Astrocyte of the spinal cord (primary cell): Measurements from ENCODE around the gene IGFL3.
A peak's percentile ranks its signal among the peaks of the same experiment; 100 is the strongest.
"Not testable (repeated sequence)": the region's sequence is repeated elsewhere in the genome, so short reads cannot be mapped to it uniquely, and the experiment has no call there.

Experiments
- DNase-seq: peaks from one replicate; pipeline ENCODE4 v3.0.0; 2011; ENCODE audit warnings: low read depth, low spot score
- H3K4me3 ChIP-seq: 2 replicates; pipeline ENCODE4 v1.5.1; 2011; ENCODE audit warnings: low read depth, mild to moderate bottlenecking, low read length, moderate library complexity
- in situ Hi-C: cut with HindIII; loops from 2 replicates; pipeline ENCODE4 v1.10.0; 2017; ENCODE audit warnings: low sequenced_read_pairs
- TF ChIP-seq, protein P1 (sequence below): IDR thresholded peaks from 2 replicates; pipeline ENCODE4 v1.5.1; 2012; ENCODE audit warnings: low read depth, mild to moderate bottlenecking, low read length, inconsistent platforms

The IGFL3 gene

DNA sequence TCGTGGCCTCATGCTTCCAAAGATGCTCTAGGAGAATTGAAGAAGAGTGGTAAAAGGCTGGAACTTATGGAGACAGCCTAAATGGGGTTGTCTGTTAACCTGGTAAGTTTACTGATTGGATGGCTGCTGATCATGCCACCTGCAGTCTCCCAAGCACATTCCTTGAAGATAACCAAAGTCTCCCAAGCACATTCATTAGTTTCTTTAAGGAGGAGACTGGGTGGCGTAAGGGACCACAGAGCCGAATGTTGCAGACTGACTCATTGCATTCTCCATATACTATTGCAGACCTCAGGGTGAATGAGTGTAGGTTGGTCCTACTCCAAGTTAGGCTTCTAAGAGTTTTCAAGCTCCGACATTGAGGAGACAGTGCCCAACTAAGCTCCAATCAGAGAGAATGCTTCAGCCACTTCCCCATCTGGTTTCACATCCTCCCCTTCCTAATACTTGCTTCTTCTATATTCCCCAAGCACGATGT lies at the start of gene IGFL3:
IGFL3 (minus strand) TSS at position 51 of the 478 bp plus-strand sequence; CDS start at position 12, 39 bp downstream.
- TF ChIP-seq, protein P1, sequence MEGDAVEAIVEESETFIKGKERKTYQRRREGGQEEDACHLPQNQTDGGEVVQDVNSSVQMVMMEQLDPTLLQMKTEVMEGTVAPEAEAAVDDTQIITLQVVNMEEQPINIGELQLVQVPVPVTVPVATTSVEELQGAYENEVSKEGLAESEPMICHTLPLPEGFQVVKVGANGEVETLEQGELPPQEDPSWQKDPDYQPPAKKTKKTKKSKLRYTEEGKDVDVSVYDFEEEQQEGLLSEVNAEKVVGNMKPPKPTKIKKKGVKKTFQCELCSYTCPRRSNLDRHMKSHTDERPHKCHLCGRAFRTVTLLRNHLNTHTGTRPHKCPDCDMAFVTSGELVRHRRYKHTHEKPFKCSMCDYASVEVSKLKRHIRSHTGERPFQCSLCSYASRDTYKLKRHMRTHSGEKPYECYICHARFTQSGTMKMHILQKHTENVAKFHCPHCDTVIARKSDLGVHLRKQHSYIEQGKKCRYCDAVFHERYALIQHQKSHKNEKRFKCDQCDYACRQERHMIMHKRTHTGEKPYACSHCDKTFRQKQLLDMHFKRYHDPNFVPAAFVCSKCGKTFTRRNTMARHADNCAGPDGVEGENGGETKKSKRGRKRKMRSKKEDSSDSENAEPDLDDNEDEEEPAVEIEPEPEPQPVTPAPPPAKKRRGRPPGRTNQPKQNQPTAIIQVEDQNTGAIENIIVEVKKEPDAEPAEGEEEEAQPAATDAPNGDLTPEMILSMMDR = no peak
- H3K4me3 ChIP-seq = no peak within 1 kb of the TSS
- DNase-seq = peak; percentile 35
- in situ Hi-C loops = no loop called here

DNA sequence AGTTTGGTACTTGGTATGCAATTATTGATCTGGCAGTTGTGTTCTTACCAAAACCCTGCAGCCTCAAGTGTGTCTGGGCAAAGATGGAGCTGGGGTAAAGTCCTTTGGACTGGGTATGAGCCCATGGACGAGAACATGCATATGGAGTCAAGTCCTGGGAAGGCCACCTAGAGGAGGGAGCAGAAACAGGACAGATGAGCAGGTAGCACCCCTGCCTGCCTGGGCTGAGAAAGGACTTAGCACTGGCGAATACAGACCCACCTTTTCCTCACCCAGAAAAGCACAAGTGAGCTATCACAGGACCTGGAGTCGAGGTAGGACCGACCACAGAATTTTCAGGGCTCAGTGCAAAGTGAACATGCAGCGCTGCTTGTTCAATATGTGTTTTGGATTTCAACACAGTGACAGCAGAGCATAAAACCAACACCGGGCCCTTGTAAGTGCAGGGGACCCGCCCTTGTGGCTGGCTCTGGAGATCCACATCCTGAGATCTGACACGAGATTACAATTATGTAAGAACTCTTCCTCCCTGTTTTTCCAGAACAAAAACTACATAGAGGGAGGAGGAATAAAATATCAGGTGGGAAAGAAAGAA lies 49.5 kb upstream of the IGFL3 start:
- no peak overlapping the region for H3K4me3 ChIP-seq
- TF ChIP-seq, protein P1 = no peak
- in situ Hi-C loops = no loop called here
- DNase-seq = no peak

DNA sequence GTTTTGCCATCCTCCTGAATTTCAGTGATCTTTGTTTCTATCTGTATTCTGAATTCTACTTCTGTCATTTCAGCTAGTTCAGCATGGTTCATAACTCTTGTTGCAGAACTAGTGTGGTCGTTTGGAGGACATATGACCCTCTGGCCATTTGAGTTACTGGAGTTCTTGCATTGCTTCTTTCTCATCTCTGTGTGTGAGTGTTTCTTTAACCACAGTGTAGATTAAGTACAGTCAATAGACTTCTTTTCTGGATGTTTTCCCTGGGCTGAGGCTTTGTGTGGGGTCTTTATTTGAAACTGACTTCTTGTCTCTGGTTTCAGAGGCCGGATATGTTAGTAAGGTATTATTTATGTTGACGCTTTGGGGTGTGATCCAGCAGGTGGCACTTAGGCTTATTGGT lies 38.2 kb upstream of the IGFL3 start:
- TF ChIP-seq, protein P1 = no peak
- H3K4me3 ChIP-seq = no peak overlapping the region
- in situ Hi-C loops = no loop called here
- no peak for DNase-seq

DNA sequence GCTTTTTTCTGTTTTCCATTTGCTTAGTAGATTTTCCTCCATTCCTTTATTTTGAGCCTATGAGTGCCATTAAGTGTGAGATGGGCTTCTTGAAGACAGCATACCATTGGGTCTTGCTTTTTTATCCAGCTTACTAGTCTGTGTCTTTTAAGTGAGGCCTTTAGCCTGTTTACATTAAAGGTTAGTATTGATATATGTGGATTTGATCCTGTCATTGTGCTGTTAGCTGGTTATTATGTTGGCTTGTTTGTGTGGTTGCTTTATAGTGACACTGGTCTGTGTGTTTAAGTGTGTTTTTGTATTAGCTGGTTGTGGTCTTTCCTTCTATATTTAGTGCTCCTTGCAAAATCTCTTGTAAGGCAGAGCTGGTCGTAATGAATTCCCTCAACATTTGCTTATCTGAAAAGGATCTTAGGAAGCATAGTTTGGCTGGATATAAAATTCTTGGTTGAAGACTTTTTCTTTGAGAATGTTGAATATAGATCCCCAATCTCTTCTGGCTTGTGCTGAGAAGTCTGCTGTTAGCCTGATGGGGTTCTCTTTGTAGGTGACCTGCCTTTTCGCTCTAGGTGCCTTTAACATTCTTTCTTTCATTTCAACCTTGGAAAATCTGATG lies 37.3 kb upstream of the IGFL3 start:
- DNase-seq, in situ Hi-C loops, H3K4me3 ChIP-seq: not testable (repeated sequence)

DNA sequence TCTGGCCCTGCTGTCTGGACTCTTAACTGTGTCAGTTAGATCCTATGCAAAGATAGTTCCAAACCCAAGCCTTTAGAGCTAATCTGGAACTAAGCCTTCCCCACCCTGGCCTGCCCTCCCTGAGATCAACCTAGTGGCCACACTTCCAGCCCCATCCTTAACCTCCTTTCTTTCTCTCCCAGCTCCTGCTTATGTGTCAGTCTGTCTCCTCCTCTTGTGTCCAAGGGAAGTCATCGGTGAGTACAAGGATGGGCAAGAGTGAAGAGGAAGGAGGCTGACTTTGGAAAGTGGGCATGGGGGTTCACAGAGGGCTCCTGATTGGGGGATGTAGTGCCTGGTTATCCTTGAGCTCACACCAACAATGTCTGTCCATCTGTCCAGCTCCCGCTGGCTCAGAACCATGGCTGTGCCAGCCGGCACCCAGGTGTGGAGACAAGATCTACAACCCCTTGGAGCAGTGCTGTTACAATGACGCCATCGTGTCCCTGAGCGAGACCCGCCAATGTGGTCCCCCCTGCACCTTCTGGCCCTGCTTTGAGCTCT lies 35.8 kb upstream of the IGFL3 start:
- DNase-seq = no peak
- no peak overlapping the region for H3K4me3 ChIP-seq
- in situ Hi-C loops = no loop called here
- TF ChIP-seq, protein P1 = no peak

DNA sequence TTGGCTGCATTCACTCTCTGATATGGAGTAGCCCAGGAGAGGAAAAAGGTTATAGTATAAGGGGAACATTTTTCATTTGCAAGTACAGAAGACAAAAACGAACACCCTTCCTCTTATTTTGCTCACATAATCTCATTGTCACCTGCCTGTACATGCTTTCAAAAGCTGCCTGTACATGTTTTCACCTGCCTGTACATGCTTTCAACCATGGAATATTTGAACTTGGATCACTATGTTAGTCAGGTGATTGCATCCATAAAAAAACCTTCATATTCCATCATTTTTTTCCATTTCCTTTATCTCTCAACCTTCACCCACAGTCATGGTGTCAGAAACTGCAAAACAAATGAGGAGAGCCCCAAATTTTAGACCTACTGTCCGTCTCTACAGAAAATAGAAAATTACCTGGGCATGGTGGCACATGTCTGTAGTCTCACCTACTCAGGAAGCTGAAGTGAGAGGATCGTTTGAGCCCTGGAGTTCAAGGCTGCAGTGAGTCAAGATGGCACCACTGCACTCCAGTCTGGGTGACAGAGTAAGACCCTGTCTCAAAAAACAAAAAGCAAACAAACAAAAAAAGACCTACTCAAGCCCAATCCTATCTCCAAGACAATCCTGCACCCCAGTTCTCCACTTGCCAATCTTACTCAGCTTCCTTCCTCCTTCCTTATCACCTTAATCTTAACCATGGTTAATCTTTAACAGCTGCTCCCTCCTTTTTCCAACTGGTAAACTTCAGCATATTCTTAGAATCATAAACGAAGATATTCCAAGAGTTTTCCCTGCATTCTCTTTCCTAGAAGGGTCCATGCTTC lies 35.1 kb upstream of the IGFL3 start:
- no peak for DNase-seq
- in situ Hi-C loops = no loop called here

More for the DNA sequence above, 35.1 kb upstream of the IGFL3 start:
- no peak overlapping the region for H3K4me3 ChIP-seq
- TF ChIP-seq, protein P1 = no peak
